Adrenal gland (tissue), 5 donors: ENCODE data around the gene CALML6.

Source experiments
- CTCF ChIP-seq, 6 experiments: fragments of 450-650 bp in 4 of 6; fragments of 200-600 bp in 2 of 6; sonication (generic) in 1 of 6; IDR thresholded peaks; 1 replicate in 5 of 6; 2 replicates in 1 of 6; pipeline versions ENCODE4 v1.5.1 to v1.8.0; 2016 to 2021; ENCODE audit warnings: antibody characterized with exemption in 6 of 6, mild to moderate bottlenecking in 2 of 6, moderate library complexity in 1 of 6
- POLR2A ChIP-seq, 2 donors: fragments of 450-650 bp; IDR thresholded peaks; one replicate each; pipeline ENCODE4 v1.6.1; 2017; ENCODE audit warnings: antibody characterized with exemption in 2 of 2, mild to moderate bottlenecking in 2 of 2, moderate library complexity in 1 of 2
- donor health status: DM: no; HTN: no; CAD: no.

- TF ChIP-seq CTCF (IDR thresholded peaks at IDR 0.05) (no peak), POLR2A (IDR thresholded peaks at IDR 0.05) (no peak)
These were observed 37.1 kb upstream of the CALML6 start for GRCh38 chr1:1877865-1878436.
